Measurements from ENCODE around the gene GSE1. TPM values are rescaled to one million over a fixed set of nuclear protein-coding genes. Genes with fewer than 3 reads are reported as not detected.

The GSE1 gene
- 10 to 100 TPM; 13.0 to 63.2 (median 38.5) TPM for total RNA-seq

GRCh38 chr16:85612801-85613603 is at the start of gene GSE1:
Gene GSE1, plus strand, starts transcription at chr16:85613322. Its CDS starts 70 bp downstream, at chr16:85613392.
- Histone ChIP-seq H3K27ac (peak within 1 kb of the TSS; percentile 96 to 98), H3K4me3 (peak within 1 kb of the TSS; percentile 44 to 75 (median 61)), H3K4me1 (replicated peaks in 1 of 2) (peaks cover 62 to 71% of the 10 kb centered on the region in 2 donors)
- WGBS, 10 experiments = 0 to 2% (median 0%) methylated on average over 2 to 35 of the region's 81 CpGs; no CpG with 5 or more reads in 6 of the 10 experiments
- peak; percentile 37 to 67 (median 45) for ATAC-seq (replicated peaks in 6 of 8)
- in situ Hi-C loops (cut with MboI; ENCODE audit: low pct_unique_long_range_greater_than_20kb in 2 of 9, low sequenced_read_pairs in 9 of 9, unreplicated experiment in 9 of 9) = loop anchor here in 4 of 9 experiments (25.0 kb wide), 3 partner anchors 201 to 351 kb away; no protein-coding TSS in a partner anchor

- in situ Hi-C loops (cut with MboI; ENCODE audit: low pct_unique_long_range_greater_than_20kb in 2 of 9, low sequenced_read_pairs in 9 of 9, unreplicated experiment in 9 of 9) = no loop called here
- peak in 2 of 8 experiments; percentile 13 to 30 for ATAC-seq (replicated peaks in 6 of 8)
- Histone ChIP-seq H3K27ac (no peak overlapping the region), H3K4me3 (no peak overlapping the region), H3K4me1 (replicated peaks in 1 of 2) (peaks cover 74 to 75% of the 10 kb centered on the region in 2 donors)
- 20 to 100% (median 91%) methylated on average over 1 to 4 of the region's 19 CpGs; no CpG with 5 or more reads in 5 of the 10 experiments for WGBS, 10 experiments
These were observed 49.4 kb upstream of the GSE1 start for GRCh38 chr16:85563515-85564276.

GRCh38 chr16:85564277-85565051 is 48.7 kb upstream of the GSE1 start:
- Histone ChIP-seq H3K27ac (no peak overlapping the region), H3K4me3 (no peak overlapping the region), H3K4me1 (replicated peaks in 1 of 2) (peaks cover 66 to 69% of the 10 kb centered on the region in 2 donors)
- no peak for ATAC-seq (replicated peaks in 6 of 8)
- WGBS, 10 experiments = 93 to 100% (median 100%) methylated on average over 1 to 6 of the region's 16 CpGs; no CpG with 5 or more reads in 5 of the 10 experiments
- in situ Hi-C loops (cut with MboI; ENCODE audit: low pct_unique_long_range_greater_than_20kb in 2 of 9, low sequenced_read_pairs in 9 of 9, unreplicated experiment in 9 of 9) = no loop called here

GRCh38 chr16:85565340-85565739 is 47.8 kb upstream of the GSE1 start:
- Histone ChIP-seq H3K4me3 (no peak overlapping the region), H3K4me1 (replicated peaks in 1 of 2) (peaks cover 62 to 66% of the 10 kb centered on the region in 2 donors)

GRCh38 chr16:85565801-85566526 is 47.2 kb upstream of the GSE1 start:
- H3K4me1 ChIP-seq (replicated peaks in 1 of 2) = peaks cover 60 to 66% of the 10 kb centered on the region in 2 donors
- ATAC-seq (replicated peaks in 6 of 8) = peak in 4 of 8 experiments; percentile 36 to 65 (median 44)
- H3K4me3 ChIP-seq = no peak overlapping the region
- WGBS, 10 experiments = 25 to 100% (median 88%) methylated on average over 1 to 15 of the region's 23 CpGs; no CpG with 5 or more reads in 4 of the 10 experiments
- in situ Hi-C loops (cut with MboI; ENCODE audit: low pct_unique_long_range_greater_than_20kb in 2 of 9, low sequenced_read_pairs in 9 of 9, unreplicated experiment in 9 of 9) = no loop called here
- H3K27ac ChIP-seq = peak overlapping the region; percentile 21 to 22

More at GRCh38 chr16:85565340-85565739, 47.8 kb upstream of the GSE1 start:
- in situ Hi-C loops (cut with MboI; ENCODE audit: low pct_unique_long_range_greater_than_20kb in 2 of 9, low sequenced_read_pairs in 9 of 9, unreplicated experiment in 9 of 9) = no loop called here
- no peak overlapping the region for H3K27ac ChIP-seq
- WGBS, 10 experiments = 60 to 100% (median 84%) methylated on average over 1 to 7 of the region's 9 CpGs; no CpG with 5 or more reads in 4 of the 10 experiments
- ATAC-seq (replicated peaks in 6 of 8) = no peak

GRCh38 chr16:85566561-85567100 is 46.5 kb upstream of the GSE1 start:
- Histone ChIP-seq H3K27ac (peak overlapping the region; percentile 21 to 22), H3K4me1 (replicated peaks in 1 of 2) (peaks cover 55 to 61% of the 10 kb centered on the region in 2 donors), H3K4me3 (no peak overlapping the region)
- WGBS, 10 experiments = 0 to 17% (median 2%) methylated on average over 1 to 5 of the region's 19 CpGs; no CpG with 5 or more reads in 6 of the 10 experiments
- ATAC-seq (replicated peaks in 6 of 8) = peak in 5 of 8 experiments; percentile 59 to 69 (median 67)
- in situ Hi-C loops (cut with MboI; ENCODE audit: low pct_unique_long_range_greater_than_20kb in 2 of 9, low sequenced_read_pairs in 9 of 9, unreplicated experiment in 9 of 9) = no loop called here

- in situ Hi-C loops (cut with MboI; ENCODE audit: low pct_unique_long_range_greater_than_20kb in 2 of 9, low sequenced_read_pairs in 9 of 9, unreplicated experiment in 9 of 9) = no loop called here
- 60 to 92% (median 76%) methylated on average over 1 to 8 of the region's 27 CpGs; no CpG with 5 or more reads in 6 of the 10 experiments for WGBS, 10 experiments
- ATAC-seq (replicated peaks in 6 of 8) = peak in 2 of 8 experiments; percentile 4 to 33
- peak overlapping the region; percentile 8 to 62 for H3K27ac ChIP-seq
- H3K4me3 ChIP-seq = no peak overlapping the region
- peaks cover 50 to 54% of the 10 kb centered on the region in 2 donors for H3K4me1 ChIP-seq (replicated peaks in 1 of 2)
These were observed 45.8 kb upstream of the GSE1 start for GRCh38 chr16:85567101-85567866.

- Histone ChIP-seq H3K4me1 (replicated peaks in 1 of 2) (peaks cover 44 to 48% of the 10 kb centered on the region in 2 donors), H3K27ac (no peak overlapping the region), H3K4me3 (no peak overlapping the region)
- peak in 1 of 8 experiments; percentile 9 for ATAC-seq (replicated peaks in 6 of 8)
- 86 to 100% (median 100%) methylated on average over 1 to 2 of the region's 4 CpGs; no CpG with 5 or more reads in 5 of the 10 experiments for WGBS, 10 experiments
- in situ Hi-C loops (cut with MboI; ENCODE audit: low pct_unique_long_range_greater_than_20kb in 2 of 9, low sequenced_read_pairs in 9 of 9, unreplicated experiment in 9 of 9) = no loop called here
These were observed 45.2 kb upstream of the GSE1 start for GRCh38 chr16:85567935-85568334.

GRCh38 chr16:85568519-85568918 is 44.6 kb upstream of the GSE1 start:
- Histone ChIP-seq H3K27ac (no peak overlapping the region), H3K4me1 (replicated peaks in 1 of 2) (peaks cover 41 to 44% of the 10 kb centered on the region in 2 donors), H3K4me3 (no peak overlapping the region)
- in situ Hi-C loops (cut with MboI; ENCODE audit: low pct_unique_long_range_greater_than_20kb in 2 of 9, low sequenced_read_pairs in 9 of 9, unreplicated experiment in 9 of 9) = no loop called here
- ATAC-seq (replicated peaks in 6 of 8) = peak in 3 of 8 experiments; percentile 60 to 95 (median 94)
- 30 to 100% (median 93%) methylated on average over 1 to 7 of the region's 8 CpGs; no CpG with 5 or more reads in 5 of the 10 experiments for WGBS, 10 experiments

- WGBS, 10 experiments = 79 to 100% (median 92%) methylated on average over 1 to 7 of the region's 11 CpGs; no CpG with 5 or more reads in 1 of the 10 experiments
- no peak for ATAC-seq (replicated peaks in 6 of 8)
- in situ Hi-C loops (cut with MboI; ENCODE audit: low pct_unique_long_range_greater_than_20kb in 2 of 9, low sequenced_read_pairs in 9 of 9, unreplicated experiment in 9 of 9) = no loop called here
- H3K4me1 ChIP-seq (replicated peaks in 1 of 2) = peaks cover 46% of the 10 kb centered on the region in 2 donors
- no peak overlapping the region for H3K4me3 ChIP-seq
- no peak overlapping the region for H3K27ac ChIP-seq
These were observed 44.0 kb upstream of the GSE1 start for GRCh38 chr16:85569039-85569614.
